Activated T-helper 1 cell treated with anti-CD3 and anti-CD28 coated beads, Interleukin-2, amount 50 U/mL, for 16 hours (primary cell): Measurements from ENCODE around the gene ARL4D.
"Not testable (repeated sequence)": the region's sequence is repeated elsewhere in the genome, so short reads cannot be mapped to it uniquely, and the experiment has no call there.

ENCODE experiments used
- DNase-seq, 2 donors: peaks; one replicate each; pipeline ENCODE4 v3.0.0-alpha.2; 2020; ENCODE audit warnings: low read depth in 1 of 2, low spot score in 1 of 2

ARL4D gene

GRCh38 chr17:43419375-43419882 is 20.6 kb downstream of the ARL4D start:
- DNase-seq = not testable (repeated sequence)

GRCh38 chr17:43423777-43424455 is 25.1 kb downstream of the ARL4D start:
- DNase-seq = no peak

GRCh38 chr17:43427362-43428043 is 28.7 kb downstream of the ARL4D start:
- DNase-seq = no peak

GRCh38 chr17:43428524-43428923 is 29.7 kb downstream of the ARL4D start:
- no peak for DNase-seq

GRCh38 chr17:43430936-43431713 is 32.3 kb downstream of the ARL4D start:
- DNase-seq = no peak

- no peak for DNase-seq
These were observed 33.1 kb downstream of the ARL4D start for GRCh38 chr17:43431714-43432523.

GRCh38 chr17:43434902-43435319 is 36.1 kb downstream of the ARL4D start:
- no peak for DNase-seq

- no peak for DNase-seq
These were observed 39.0 kb downstream of the ARL4D start for GRCh38 chr17:43437756-43438155.

GRCh38 chr17:43438626-43439025 is 39.8 kb downstream of the ARL4D start:
- DNase-seq = no peak

GRCh38 chr17:43439041-43439440 is 40.2 kb downstream of the ARL4D start:
- no peak for DNase-seq

GRCh38 chr17:43442711-43443110 is 43.9 kb downstream of the ARL4D start:
- DNase-seq = no peak

GRCh38 chr17:43443381-43443780 is 44.6 kb downstream of the ARL4D start:
- DNase-seq = no peak

- DNase-seq = no peak
These were observed 45.6 kb downstream of the ARL4D start for GRCh38 chr17:43444223-43445008.

- no peak for DNase-seq
These were observed 46.3 kb downstream of the ARL4D start for GRCh38 chr17:43445009-43445589.

- no peak for DNase-seq
These were observed 48.0 kb downstream of the ARL4D start for GRCh38 chr17:43446773-43447172.

- no peak for DNase-seq
These were observed 50.1 kb downstream of the ARL4D start for GRCh38 chr17:43448720-43449469.

GRCh38 chr17:43449470-43450248 is 50.9 kb downstream of the ARL4D start:
- DNase-seq = no peak
